ENCODE measurements around the gene CHAC1.

Gene CHAC1

DNA sequence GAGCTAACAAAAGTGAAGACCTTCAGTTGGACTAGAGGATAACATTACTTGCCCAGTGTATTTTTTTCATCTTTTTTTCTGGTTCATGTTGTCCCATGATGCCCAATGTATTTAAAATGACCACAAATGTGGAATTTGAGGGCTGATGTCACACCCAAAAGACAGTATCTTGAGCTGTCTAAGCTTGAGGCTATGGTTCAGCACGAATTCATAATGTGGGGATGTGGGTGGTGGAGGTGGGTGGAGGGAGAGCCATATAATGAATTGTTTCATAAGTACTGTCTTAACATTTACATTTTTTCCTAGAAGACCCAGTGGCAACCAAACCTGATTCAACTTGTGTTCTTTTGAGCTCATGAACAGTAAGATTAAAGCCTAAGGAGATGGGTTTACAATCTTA, 37.5 kb downstream of the CHAC1 start:
- no peak for DNase-seq

GRCh38 chr15:40991355-40991754, 38.1 kb downstream of the CHAC1 start:
- DNase-seq: no peak

DNA sequence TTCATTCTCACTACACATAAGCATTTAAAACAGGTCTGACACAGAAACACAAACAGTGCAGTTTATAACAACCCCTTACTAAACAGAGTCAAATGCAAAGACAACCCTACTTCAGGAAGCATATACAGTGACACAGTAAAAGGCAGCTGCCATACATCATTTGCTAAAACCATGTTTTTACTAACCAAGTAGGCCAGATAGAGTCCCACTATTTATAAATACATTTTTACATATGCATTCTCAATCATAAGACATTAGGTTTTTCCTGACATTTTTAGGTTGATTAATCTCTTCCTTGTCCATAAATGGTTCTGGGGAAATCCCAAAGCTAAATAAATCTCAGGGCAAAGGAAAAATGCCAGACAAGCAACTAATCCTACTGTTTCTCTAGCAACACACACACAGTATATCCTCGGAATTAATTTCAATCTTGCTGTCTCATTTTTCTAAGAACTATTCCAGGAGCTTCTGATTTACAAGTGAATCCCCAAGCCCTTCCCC, 39.0 kb downstream of the CHAC1 start:
- DNase-seq: no peak

GRCh38 chr15:40992825-40993224, 39.6 kb downstream of the CHAC1 start:
- DNase-seq: no peak

DNA sequence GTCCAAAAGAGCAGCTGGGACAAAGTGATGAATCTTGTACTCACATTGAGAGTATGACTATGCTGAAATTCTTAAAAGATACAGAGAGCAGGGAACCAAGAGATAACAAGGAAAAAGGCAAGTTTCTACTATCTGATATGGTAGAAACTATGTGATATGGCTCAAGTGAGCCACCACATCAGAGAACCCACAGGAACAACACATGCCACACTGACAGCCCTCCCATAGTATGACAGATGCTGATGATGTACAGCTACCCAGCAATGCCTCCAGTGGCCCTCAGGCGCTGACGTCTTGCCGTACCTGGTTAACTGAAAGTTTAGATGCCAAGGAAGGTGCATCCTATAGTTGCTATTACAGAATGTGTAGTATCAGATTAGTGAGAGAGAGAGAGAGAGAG, 42.4 kb downstream of the CHAC1 start:
- DNase-seq: no peak

GRCh38 chr15:40999190-40999589, 45.9 kb downstream of the CHAC1 start:
- DNase-seq: no peak

GRCh38 chr15:41001524-41002214, 48.4 kb downstream of the CHAC1 start:
- no peak for DNase-seq

- DNase-seq: no peak
Measured at GRCh38 chr15:41004490-41004889, 51.2 kb downstream of the CHAC1 start.
